GM12878 (cell line): Measurements from ENCODE around the gene TRUB2. TPM values are rescaled to one million over a fixed set of nuclear protein-coding genes. Genes with fewer than 3 reads are reported as not detected.

ENCODE experiments used
- ATF3 ChIP-seq: IDR thresholded peaks from 2 replicates; pipeline ENCODE4 v1.6.1; 2011; ENCODE audit warnings: low read depth, mild to moderate bottlenecking, low read length, moderate library complexity, borderline replicate concordance; ENCODE audit errors: extremely low read depth
- BCLAF1 ChIP-seq: fragments of 450-650 bp; IDR thresholded peaks from 2 replicates; pipeline ENCODE4 v1.6.1; 2017; ENCODE audit warnings: antibody characterized with exemption, mild to moderate bottlenecking, moderate library complexity
- CHD1 ChIP-seq: IDR thresholded peaks from 2 replicates; pipeline ENCODE4 v1.6.1; 2012; ENCODE audit warnings: low read depth, low read length, improper control_type of control experiment
- ETV6 ChIP-seq, 2 experiments: fragments of 450-650 bp in 1 of 2; IDR thresholded peaks in 1 of 2; conservative IDR thresholded peaks in 1 of 2; 2 replicates each; pipeline ENCODE4 v1.6.1; 2014; ENCODE audit warnings: antibody characterized with exemption in 1 of 2, borderline replicate concordance in 1 of 2, low read depth in 1 of 2, mild to moderate bottlenecking in 1 of 2, moderate library complexity in 1 of 2
- GABPA ChIP-seq: IDR thresholded peaks from 2 replicates; pipeline ENCODE4 v1.6.1; 2014; ENCODE audit warnings: antibody characterized with exemption, low read depth, mild to moderate bottlenecking, inconsistent platforms
- GATAD2B ChIP-seq: fragments of 450-650 bp; conservative IDR thresholded peaks from 2 replicates; pipeline ENCODE4 v1.6.1; 2017; ENCODE audit warnings: low read depth, mild to moderate bottlenecking, moderate library complexity
- IKZF1 ChIP-seq: fragments of 450-650 bp; conservative IDR thresholded peaks from 2 replicates; pipeline ENCODE4 v1.6.1; 2017; ENCODE audit warnings: antibody characterized with exemption, mild to moderate bottlenecking
- KLF5 ChIP-seq: fragments of 450-650 bp; IDR thresholded peaks from 2 replicates; pipeline ENCODE4 v1.6.1; 2014; ENCODE audit warnings: mild to moderate bottlenecking; ENCODE audit not compliant: partially characterized antibody
- LARP7 ChIP-seq: fragments of 450-650 bp; IDR thresholded peaks from 2 replicates; pipeline ENCODE4 v1.6.1; 2017; ENCODE audit warnings: mild to moderate bottlenecking
- NFXL1 ChIP-seq: fragments of 450-650 bp; IDR thresholded peaks from 2 replicates; pipeline ENCODE4 v1.6.1; 2017; ENCODE audit warnings: antibody characterized with exemption, mild to moderate bottlenecking, borderline replicate concordance
- NFYA ChIP-seq: IDR thresholded peaks from 2 replicates; pipeline ENCODE4 v1.6.1; 2011; ENCODE audit warnings: low read depth, mild to moderate bottlenecking, low read length, improper control_type of control experiment, borderline replicate concordance
- POLR2A ChIP-seq: IDR thresholded peaks from 2 replicates; pipeline ENCODE4 v1.6.1; 2011; ENCODE audit warnings: low read depth, mild to moderate bottlenecking, low read length
- RAD51 ChIP-seq: fragments of 450-650 bp; IDR thresholded peaks from 2 replicates; pipeline ENCODE4 v1.6.1; 2016; ENCODE audit warnings: moderate library complexity, mild to moderate bottlenecking, inconsistent platforms
- RB1 ChIP-seq: fragments of 450-650 bp; formaldehyde crosslinking; IDR thresholded peaks from 2 replicates; pipeline ENCODE4 v1.6.1; 2017; ENCODE audit warnings: mild to moderate bottlenecking, borderline replicate concordance
- RCOR1 ChIP-seq: conservative IDR thresholded peaks from 2 replicates; pipeline ENCODE4 v1.6.1; 2012; ENCODE audit warnings: low read depth, low read length, improper control_type of control experiment
- RELB ChIP-seq: fragments of 450-650 bp; IDR thresholded peaks from 2 replicates; pipeline ENCODE4 v1.6.1; 2017; ENCODE audit warnings: low read depth, mild to moderate bottlenecking, moderate library complexity
- SKIL ChIP-seq: fragments of 450-650 bp; IDR thresholded peaks from 2 replicates; pipeline ENCODE4 v1.6.1; 2017; ENCODE audit warnings: mild to moderate bottlenecking, low read depth, inconsistent platforms; ENCODE audit not compliant: poor library complexity, severe bottlenecking
- SMAD5 ChIP-seq: IDR thresholded peaks from 2 replicates; pipeline ENCODE4 v1.6.1; 2016; ENCODE audit warnings: antibody characterized with exemption, low read depth
- SP1 ChIP-seq: IDR thresholded peaks from one replicate; pipeline ENCODE4 v1.6.1; 2011; ENCODE audit warnings: low read depth, low read length
- SUPT20H ChIP-seq: IDR thresholded peaks from 2 replicates; pipeline ENCODE4 v1.6.1; 2011; ENCODE audit warnings: low read depth, mild to moderate bottlenecking, low read length, moderate library complexity, borderline replicate concordance; ENCODE audit not compliant: control insufficient read depth
- TBL1XR1 ChIP-seq: IDR thresholded peaks from 2 replicates; pipeline ENCODE4 v1.6.1; 2012; ENCODE audit warnings: low read depth, low read length, improper control_type of control experiment
- TCF12 ChIP-seq: IDR thresholded peaks from 2 replicates; pipeline ENCODE4 v1.6.1; 2011; ENCODE audit warnings: low read depth, mild to moderate bottlenecking, low read length
- TCF3 ChIP-seq: IDR thresholded peaks from 2 replicates; pipeline ENCODE4 v1.6.1; 2012; ENCODE audit warnings: low read depth, mild to moderate bottlenecking, low read length, borderline replicate concordance; ENCODE audit not compliant: insufficient read depth
- ZNF217 ChIP-seq: fragments of 450-650 bp; IDR thresholded peaks from 2 replicates; pipeline ENCODE4 v1.6.1; 2017; ENCODE audit warnings: antibody characterized with exemption, mild to moderate bottlenecking
- polyA plus RNA-seq, 11 experiments: library from polyadenylated mRNA; depleted of rRNA in 4 of 11; unstranded in 6 of 11; stranded (reverse) in 5 of 11; fragments of >200 nt; fragmentation: Nextera tagmentation in 4 of 11; fragmentation: Illumina TruSeq in 1 of 11; extraction: Ambion mirVana in 4 of 11; extraction: Trizol in 1 of 11; gene quantifications; 1 replicate in 1 of 11; 2 replicates in 10 of 11; pipeline versions ENCODE4 v1.2.1 to v1.2.3, GENCODE V29; 2011 to 2016; ENCODE audit warnings: inconsistent platforms in 2 of 11, missing spikeins in 2 of 11, low read depth in 1 of 11
- total RNA-seq, 4 experiments: library from RNA; depleted of rRNA in 3 of 4; stranded (reverse); fragments of >200 nt in 3 of 4; fragmentation: Illumina TruSeq in 1 of 4; extraction: Trizol in 1 of 4; gene quantifications; 2 replicates each; pipeline versions ENCODE4 v1.2.1 to v1.2.3, GENCODE V29; 2013 to 2021

The TRUB2 gene
- total and polyA plus RNA-seq, 10 of the 15 experiments (the other 5 are each of a cell fraction or from before 2014, with no cell fraction given) = 2.8 to 70.5 (median 37.2) TPM

- TF ChIP-seq TCF3 = no peak
- TF ChIP-seq BCLAF1 = no peak
- TF ChIP-seq ETV6 (conservative IDR thresholded peaks at IDR 0.05 in 1 of 2, IDR thresholded peaks at IDR 0.05 in 1 of 2; ENCODE audit: borderline replicate concordance in 1 of 2, low read depth in 1 of 2) = no peak
- no peak; the same call in 1 of the 2 replicates for TF ChIP-seq GATAD2B
- no peak for TF ChIP-seq ZNF217
- no peak for TF ChIP-seq RCOR1
- no peak for TF ChIP-seq NFYA
- no peak for TF ChIP-seq SP1
- no peak for TF ChIP-seq TCF12
- no peak for TF ChIP-seq NFXL1
- TF ChIP-seq SMAD5 = no peak
- no peak for TF ChIP-seq ATF3
- no peak for TF ChIP-seq KLF5
- TF ChIP-seq RB1 = peak; percentile 72; the same call in 1 of the 2 replicates
- peak; percentile 70 for TF ChIP-seq RAD51
- 0 out of 2 replicates have a peak, but pooled peaks have one; percentile 45 for TF ChIP-seq RELB
- no peak for TF ChIP-seq SUPT20H
- peak; percentile 28; the same call in 1 of the 2 replicates for TF ChIP-seq POLR2A
- no peak for TF ChIP-seq SKIL
- TF ChIP-seq GABPA = no peak
- no peak for TF ChIP-seq TBL1XR1
- no peak for TF ChIP-seq CHD1
- no peak for TF ChIP-seq LARP7
- TF ChIP-seq IKZF1 = peak; percentile 74
These were observed 39.9 kb upstream of the TRUB2 start (continued) for GRCh38 chr9:128361986-128362646.
